ENCODE measurements around the gene COIL.
"Not testable (repeated sequence)": the region's sequence is repeated elsewhere in the genome, so short reads cannot be mapped to it uniquely, and the experiment has no call there.

Gene COIL, protein sequence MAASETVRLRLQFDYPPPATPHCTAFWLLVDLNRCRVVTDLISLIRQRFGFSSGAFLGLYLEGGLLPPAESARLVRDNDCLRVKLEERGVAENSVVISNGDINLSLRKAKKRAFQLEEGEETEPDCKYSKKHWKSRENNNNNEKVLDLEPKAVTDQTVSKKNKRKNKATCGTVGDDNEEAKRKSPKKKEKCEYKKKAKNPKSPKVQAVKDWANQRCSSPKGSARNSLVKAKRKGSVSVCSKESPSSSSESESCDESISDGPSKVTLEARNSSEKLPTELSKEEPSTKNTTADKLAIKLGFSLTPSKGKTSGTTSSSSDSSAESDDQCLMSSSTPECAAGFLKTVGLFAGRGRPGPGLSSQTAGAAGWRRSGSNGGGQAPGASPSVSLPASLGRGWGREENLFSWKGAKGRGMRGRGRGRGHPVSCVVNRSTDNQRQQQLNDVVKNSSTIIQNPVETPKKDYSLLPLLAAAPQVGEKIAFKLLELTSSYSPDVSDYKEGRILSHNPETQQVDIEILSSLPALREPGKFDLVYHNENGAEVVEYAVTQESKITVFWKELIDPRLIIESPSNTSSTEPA

DNA sequence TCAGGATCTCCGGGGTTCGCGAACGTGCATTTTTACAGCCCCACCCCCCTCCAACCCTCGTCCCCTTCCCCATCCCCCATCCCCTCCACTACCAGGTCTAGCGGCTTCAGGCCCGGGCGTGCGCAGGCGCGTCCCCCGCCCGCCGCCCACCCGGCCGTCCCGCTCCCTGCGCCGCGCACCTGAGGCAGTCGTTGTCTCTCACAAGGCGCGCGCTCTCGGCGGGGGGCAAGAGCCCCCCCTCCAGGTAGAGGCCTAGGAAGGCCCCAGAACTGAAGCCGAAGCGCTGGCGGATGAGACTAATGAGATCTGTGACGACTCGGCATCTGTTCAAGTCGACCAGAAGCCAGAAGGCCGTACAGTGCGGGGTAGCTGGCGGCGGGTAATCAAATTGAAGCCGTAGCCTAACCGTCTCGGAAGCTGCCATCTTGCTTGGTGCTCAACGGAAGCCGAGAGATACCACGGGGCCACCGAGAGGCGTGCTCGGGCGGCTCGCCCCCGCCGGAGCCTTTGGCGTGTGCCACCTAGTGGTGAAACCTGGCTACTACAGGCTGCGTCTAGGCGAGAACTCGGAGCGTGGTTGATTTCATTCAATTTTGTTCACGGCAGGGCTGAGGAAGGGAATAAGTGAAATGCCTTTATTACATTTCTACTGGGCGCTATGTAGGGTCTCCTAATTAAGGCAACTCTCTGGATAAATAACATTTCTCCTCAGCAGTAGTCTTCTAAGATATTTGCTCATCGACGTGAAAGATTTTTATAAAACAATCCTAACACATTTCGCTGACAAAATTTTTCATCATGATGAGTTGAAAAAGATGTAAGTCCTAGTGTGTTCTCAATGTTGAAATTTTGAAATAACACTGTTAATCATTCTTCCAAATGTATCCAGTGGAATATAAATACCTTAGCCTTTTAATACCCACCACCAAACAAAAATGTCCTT lies at the start of gene COIL:
Gene COIL, minus strand, starts transcription at position 455 of the 943 bp plus-strand sequence. Its CDS starts 31 bp downstream, at position 424.
- DNase-seq: peak; percentile 87 to 93

DNA sequence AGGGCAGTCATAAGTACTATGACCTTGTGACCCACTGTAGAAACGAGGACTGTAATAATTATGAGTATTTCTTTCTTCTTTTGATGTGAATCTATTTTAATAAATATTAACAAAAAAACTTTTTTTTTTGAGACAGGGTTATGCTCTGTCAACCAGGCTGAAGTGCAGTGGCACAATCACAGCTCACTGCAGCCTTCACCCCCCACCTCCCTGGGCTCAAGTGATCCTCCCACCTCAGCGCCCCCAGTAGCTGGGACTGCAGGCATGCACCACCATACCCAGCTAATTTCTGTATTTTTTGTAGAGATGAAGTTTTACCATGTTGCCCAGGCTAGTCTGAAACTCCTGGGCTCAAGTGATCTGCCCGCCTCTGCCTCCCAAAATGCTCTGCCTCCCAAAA lies 49.6 kb upstream of the COIL start:
- no peak for DNase-seq

GRCh38 chr17:57009737-57010445 lies 49.0 kb upstream of the COIL start:
- DNase-seq: peak; percentile 68 to 79

GRCh38 chr17:57008958-57009357 lies 48.1 kb upstream of the COIL start:
- DNase-seq: no peak

DNA sequence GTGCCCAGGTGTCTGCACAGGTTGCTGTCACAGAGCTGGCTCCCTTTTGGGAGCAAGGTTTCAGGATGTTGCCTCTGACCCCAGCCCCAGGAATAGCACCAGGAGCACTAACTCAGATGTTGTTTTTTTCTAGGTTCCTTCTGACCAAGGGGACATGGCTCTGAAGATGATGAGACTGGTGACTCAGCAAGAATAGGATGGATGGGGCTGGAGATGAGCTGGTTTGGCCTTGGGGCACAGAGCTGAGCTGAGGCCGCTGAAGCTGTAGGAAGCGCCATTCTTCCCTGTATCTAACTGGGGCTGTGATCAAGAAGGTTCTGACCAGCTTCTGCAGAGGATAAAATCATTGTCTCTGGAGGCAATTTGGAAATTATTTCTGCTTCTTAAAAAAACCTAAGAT lies 45.2 kb upstream of the COIL start:
- no peak for DNase-seq

GRCh38 chr17:57004944-57005579 lies 44.2 kb upstream of the COIL start:
- peak; percentile 86 to 90 for DNase-seq

GRCh38 chr17:57002904-57003303 lies 42.1 kb upstream of the COIL start:
- DNase-seq: no peak

GRCh38 chr17:57001541-57001940 lies 40.7 kb upstream of the COIL start:
- DNase-seq: no peak

DNA sequence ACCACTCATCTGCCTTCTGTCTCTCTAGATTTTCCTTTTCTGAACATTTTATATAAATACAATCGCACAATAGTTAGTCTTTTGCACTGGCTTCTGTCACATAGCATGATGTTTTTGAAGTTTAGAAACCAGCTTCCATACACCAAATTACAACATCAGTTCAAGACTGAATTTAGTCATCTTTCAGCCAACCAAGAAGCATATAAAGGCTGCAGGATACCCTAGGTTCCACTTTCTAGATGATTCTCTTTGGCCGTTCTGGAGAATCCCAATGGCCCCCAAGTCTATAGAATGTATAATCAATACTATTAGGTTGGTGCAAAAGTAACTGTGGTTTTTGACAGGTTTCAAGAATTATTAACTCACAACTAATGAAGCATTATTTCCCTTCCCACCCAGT lies 36.5 kb upstream of the COIL start:
- no peak for DNase-seq

DNA sequence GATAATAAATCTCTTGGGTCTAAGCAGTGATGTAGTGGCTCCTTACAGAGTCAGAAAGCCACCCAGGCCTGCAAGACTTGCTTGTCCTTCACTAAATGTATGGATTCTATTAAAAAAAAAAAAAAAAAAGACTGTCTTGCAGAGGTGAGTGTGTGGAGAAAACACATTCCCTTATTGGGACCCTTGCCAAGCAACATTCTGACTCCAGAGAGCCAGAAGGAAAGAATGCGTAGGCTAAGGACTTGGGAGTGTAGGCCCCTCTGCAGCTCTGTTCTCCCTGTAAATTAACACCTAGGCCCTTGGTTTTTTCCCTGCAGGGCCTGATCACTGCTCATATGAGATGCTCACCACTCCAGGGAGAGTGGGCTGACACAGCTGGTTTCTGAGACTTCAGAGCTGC lies 34.9 kb upstream of the COIL start:
- DNase-seq: no peak

GRCh38 chr17:56994009-56994792 lies 33.4 kb upstream of the COIL start:
- DNase-seq: no peak

GRCh38 chr17:56992364-56992763 lies 31.5 kb upstream of the COIL start:
- no peak for DNase-seq

GRCh38 chr17:56988901-56989572 lies 28.2 kb upstream of the COIL start:
- no peak for DNase-seq

DNA sequence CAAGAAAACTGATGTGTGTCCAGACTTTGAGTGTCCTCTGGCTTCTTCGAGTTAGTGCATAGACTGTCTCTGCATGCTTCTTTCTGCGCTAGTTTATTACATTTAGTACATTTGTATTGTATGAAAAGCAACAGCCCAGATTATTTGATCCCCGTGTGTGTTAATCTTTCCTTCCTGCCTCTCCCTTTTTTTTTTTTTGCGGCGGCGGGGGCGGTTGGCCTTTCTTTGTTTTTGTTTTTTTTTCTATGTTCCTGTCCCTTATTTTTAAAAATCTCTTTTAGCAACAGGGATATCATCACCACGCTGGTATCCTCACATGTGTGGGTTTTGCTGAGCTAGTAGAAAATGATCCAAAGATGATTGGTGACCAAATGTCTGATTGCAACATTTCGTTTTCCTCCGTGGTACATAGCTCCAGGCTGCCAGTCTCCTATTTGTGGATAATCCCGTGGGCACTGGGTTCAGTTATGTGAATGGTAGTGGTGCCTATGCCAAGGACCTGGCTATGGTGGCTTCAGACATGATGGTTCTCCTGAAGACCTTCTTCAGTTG lies 26.5 kb upstream of the COIL start:
- no peak for DNase-seq

GRCh38 chr17:56985371-56986162 lies 24.7 kb upstream of the COIL start:
- DNase-seq: peak; percentile 91

DNA sequence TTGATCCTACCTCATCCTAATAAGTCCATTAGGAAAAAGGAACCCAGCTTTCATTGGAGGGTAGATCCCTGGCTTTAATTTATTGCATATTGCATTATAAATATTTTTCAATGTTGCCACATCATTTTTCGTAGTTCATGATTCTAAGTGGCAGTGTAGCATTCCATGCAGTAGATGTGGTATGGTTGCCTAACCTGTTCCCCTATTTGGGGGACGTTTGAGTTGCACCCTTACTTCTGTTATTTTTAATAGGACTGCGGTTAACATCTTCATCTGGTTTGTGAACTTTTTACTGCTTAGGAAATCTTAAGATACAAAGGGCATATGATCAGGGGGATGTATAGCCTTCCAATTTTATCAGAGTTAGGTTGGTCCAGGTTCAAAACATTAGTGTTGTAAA lies 22.5 kb upstream of the COIL start:
- DNase-seq: peak; percentile 3 to 11

GRCh38 chr17:56982312-56982711 lies 21.5 kb upstream of the COIL start:
- DNase-seq: no peak

GRCh38 chr17:56980526-56980925 lies 19.7 kb upstream of the COIL start:
- not testable (repeated sequence) for DNase-seq

- peak; percentile 23 to 29 for DNase-seq
Measured at GRCh38 chr17:56979091-56979480, 18.2 kb upstream of the COIL start.

Measured in Kasumi-1 (cell line).